ENCODE results near the gene CNTFR.

Gene CNTFR

DNA sequence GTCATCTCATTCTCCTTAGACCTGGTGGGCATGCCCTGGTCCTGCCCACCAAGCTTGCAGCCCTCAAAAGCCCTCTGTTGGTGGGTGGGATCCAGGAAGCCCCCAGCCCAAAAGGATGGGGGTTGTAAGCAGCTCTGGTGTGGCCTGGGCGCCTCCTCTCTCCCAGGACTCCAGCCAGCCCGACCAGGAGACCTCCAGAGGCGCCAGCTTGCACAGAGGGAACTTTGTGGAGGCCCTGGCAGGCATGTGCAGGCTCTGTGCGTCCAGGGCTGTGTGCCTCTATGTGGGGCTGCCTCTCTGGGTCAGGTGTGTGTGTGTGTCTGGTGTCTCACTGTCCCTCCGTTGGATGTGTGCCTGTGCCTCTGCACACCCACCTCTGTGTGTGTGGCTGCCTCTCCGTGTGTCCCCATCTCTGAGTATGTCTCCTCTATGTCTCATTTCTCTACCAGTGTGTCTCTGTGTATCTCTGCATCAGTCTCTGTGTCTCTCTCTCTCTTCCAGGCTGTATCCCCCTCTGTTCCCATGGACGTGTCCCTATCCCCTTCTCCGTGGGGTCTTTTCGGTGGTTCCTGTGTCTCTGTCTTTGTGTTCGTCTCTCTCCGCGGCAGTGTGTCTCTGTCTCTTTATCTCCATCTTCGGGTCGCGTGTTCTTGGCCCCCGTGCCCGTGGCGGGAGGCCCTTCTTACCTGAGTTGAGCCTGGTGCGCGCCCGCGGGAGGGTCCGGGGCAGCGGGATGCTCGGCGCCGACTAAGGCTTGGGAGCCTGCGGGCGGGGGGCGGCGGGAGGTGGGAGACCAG, 67.2 kb downstream of the CNTFR start:
- no peak for DNase-seq

- no peak for DNase-seq
These were observed 68.0 kb downstream of the CNTFR start for GRCh38 chr9:34521406-34522045.

DNA sequence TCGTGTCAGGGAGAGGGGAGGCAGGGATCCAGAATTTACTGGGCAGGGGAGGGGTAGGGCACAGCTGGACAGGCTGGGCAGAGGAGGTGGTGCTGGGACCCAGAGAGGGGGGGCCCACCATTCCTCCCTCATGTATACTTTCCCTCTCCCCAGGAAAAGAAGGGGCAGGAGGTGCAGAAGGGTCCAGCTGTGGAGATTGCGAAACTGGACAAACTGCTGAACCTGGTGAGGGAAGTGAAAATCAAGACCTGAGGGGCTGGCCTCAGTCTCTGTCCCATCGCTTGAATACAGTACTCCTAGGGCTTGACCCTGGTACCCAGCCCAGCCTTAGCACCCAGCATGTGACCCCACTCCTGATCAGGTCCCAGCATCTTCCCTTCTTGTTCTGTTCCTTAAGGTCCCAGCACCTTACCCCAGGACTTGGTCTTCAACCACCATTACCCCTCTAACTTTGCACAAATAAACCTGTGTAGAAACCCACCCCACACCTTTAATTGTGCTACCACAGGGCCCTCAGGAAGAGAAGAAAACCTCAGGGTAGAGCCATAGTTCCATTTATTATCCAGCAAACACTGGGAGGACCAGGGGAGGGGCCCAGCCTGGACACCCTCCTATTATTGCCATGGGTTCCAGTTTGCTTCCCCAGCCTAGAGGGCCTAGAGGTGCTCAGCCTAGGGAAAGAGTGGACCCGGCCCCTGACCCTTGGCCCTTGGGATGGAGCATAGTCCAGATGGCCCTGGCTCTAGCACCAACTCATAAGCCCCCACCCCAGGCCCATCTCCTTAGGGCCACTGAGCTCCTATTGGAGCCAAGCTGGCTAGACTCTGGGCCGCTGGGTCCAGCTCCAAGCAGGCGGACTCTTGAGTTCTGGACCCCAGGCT, 68.8 kb downstream of the CNTFR start:
- no peak for DNase-seq

DNA sequence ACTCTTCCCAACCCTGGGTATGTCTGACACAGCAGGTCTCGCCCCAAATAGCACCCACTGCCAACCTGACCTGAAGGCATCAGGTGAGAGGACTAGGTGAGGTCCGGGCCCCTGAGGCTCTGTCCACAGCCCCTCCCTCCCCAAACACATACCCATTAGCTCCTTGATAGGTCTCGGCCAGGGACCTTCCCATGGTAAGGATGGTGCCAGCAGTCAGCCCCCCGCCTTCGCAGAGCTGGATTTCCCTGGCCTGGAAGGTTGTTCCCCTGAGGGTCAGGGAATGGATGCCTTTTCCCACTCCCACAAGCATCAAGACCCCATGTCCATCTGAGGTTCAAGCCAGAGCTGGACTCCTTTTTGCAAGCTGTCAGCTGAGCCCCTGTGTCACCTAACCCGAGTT, 69.4 kb downstream of the CNTFR start:
- no peak for DNase-seq

DNA sequence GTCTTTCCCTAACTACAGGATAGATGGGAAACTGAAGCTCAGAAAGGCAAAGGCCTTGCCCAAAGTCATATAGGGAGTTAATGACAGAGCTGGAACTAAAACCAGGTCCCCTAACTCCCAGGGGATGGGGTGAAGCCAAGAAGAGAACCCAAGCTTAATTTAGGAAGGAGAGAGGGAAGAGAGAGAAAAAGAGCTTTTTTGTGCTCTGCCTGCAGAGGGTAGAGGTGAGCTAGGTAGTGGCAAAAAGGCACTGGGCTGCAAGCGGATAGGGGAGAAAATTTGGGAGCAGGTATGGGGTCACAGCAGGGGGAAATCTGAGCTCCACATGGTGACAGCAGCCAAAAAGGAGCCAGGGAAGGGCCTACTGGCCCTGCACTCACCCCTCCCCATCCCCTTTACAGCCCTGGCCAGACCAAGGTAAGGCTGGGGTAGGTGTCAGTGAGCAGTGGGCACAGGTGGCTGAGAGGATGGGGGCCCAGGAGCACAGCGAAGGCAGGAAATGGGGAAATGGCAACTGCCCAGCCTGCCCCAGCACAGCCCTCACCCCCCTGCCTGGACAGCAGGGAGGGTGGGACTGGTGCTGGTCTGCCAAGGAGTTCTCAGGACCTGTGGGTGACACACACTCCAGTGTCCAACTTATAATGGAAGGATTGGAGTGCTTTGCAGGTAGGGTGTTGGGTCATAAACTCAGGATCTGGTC, 70.1 kb downstream of the CNTFR start:
- no peak for DNase-seq

DNA sequence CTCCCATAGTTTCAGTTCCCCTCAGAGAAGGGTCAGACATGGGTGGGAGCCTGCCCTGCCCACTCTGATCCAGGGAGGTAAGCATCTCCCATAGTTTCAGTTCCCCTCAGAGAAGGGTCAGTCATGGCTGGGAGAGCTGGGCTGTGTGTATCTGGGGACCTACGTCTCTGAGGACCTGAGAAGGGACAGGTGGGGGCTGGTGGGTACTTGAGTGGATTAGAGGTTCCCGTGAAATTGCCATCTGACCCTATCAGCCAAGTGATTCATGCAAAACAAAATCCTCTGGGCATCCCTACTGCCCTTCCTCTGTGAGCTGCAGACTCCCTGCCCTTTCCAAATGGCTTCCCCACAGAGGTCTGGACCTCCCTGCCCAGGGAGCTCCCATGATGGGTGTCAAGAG, 70.6 kb downstream of the CNTFR start:
- DNase-seq, result no peak

DNA sequence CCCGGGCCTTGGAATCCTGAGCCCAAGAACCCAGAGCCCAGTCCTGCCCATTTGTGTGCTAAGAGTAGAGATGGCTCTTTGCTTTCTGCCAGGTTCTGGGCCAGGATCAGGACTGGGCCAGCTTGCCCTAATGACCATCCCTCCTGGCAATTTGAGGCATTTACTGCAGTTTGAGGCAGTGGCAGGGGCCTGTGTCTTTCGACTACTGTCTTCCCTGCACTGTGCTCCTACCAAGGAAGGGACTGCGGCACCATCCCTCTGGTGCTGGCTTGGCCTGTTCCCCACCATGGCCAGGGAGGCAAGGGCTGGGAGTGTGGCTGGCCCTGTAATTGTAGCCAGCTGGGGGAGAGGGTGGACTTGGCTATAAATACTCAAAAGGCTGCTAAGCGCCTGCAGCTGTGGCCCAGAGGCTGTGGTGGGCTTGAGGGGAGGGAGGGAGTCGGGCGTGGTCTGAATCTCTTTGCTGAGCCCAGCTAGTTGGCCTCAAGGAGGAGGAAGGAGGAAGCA, 71.4 kb downstream of the CNTFR start:
- DNase-seq, result no peak

GRCh38 chr9:34517185-34517584, 72.3 kb downstream of the CNTFR start:
- no peak for DNase-seq

GRCh38 chr9:34515959-34516358, 73.6 kb downstream of the CNTFR start:
- no peak for DNase-seq

DNA sequence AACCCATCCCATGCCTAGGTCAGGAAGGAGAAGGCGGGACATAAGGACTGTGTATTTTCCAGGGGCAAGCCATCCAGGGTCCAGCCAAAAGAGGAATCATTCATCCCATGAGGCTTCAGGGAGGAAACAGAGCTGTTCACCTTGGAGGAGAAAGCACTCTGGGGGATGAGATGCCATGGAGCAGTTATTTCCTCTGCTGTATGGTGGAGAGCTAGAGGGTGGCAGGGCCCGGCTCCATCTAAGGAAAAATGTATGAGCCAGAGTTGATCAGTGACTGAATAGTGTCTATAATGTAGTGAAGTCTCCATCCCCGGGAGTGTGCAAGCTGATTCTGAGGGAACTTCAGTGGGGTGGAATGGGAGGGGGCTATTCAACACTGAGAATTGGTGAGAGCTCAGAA, 74.7 kb downstream of the CNTFR start:
- DNase-seq, result no peak

DNA sequence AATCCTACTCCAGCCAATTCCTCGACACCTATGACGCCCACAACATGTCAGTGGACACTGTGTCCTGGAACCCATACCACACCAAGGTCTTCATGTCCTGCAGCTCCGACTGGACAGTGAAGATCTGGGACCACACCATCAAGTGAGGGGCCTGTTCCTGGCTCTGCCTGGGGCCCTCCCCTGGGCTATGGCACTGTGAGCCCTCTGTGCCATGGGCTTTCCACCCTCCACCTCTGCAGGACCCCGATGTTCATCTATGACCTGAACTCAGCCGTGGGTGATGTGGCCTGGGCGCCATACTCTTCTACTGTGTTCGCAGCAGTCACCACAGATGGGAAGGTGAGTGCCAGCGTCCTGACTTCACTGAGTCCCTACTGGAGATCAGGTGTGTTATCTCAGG, 75.1 kb downstream of the CNTFR start:
- no peak for DNase-seq

- no peak for DNase-seq
These were observed 75.8 kb downstream of the CNTFR start for GRCh38 chr9:34513567-34514214.

- no peak for DNase-seq
These were observed 77.1 kb downstream of the CNTFR start for GRCh38 chr9:34512131-34513078.

GRCh38 chr9:34510497-34511468, 78.7 kb downstream of the CNTFR start:
- DNase-seq, result no peak

DNA sequence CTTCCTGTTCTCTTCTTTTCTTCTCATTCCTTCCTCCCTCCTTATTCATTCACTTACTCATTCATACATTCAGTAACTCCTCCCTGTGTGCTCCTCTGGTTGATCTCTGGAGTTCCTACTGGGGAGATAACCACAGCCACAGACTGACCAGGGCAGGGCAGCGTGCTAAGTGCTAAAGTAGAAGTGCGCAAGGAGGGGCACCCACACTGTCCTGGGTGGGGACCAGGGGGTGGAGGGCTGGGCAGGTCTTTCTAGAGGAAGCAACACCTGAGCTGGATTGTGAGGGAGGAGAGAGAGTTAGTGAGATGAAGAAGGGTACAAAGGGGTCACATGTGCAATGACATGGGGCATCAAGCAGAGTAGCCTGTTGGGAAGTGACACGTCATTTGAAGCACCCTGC, 80.6 kb downstream of the CNTFR start:
- DNase-seq, result no peak

DNA sequence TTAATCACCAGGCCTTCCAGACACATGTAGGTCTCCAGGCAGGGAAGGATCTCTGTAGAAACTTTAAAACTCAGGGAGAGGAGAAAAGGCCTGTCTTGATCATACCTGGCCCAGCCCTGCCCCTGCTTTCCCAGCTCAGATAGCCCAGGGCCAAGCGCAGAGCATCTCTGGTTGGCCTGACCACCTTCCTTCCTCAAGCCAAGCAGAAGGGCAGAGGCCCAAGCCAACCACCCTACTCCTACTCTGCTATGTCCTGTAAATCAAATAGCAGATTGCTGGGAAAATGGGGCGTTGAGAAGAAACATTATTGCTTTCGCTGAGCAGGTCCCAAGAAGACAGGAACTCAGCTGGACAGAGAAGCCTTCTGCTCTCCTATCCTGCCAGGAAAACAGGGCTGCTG, 81.1 kb downstream of the CNTFR start:
- no peak for DNase-seq

GRCh38 chr9:34507966-34508365, 81.6 kb downstream of the CNTFR start:
- DNase-seq, result no peak

DNA sequence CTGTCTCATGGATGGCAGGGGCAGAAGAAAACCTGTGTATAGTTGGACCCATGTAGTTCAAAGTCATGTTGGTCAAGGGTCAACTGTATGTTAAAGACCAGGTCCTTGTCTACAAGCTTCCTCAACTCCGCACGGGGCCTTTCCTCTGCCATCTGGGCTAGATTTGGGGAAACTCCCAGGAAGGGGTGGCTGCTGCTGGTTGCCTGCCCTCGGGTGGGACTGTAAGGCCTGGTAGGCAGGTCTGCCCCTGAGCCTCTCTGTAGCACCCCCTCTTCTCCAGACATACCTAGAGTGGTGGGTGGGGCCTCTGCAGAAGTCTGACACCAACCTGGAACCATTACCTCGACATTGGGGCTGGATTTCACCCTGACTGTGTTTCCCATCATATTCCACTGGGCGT, 82.0 kb downstream of the CNTFR start:
- no peak for DNase-seq

- DNase-seq, result no peak
These were observed 82.9 kb downstream of the CNTFR start for GRCh38 chr9:34506623-34507022.

Data from OCI-M1 (cell line).